Frontal cortex (tissue), 4 donors: ENCODE results near the gene ASB2. TPM values are rescaled to one million over a fixed set of nuclear protein-coding genes. Genes with fewer than 3 reads are reported as not detected.

Experiments
- DNase-seq, 2 donors: peaks; one replicate each; pipeline ENCODE4 v3.0.0; 2012; ENCODE audit warnings: low spot score in 2 of 2
- FAIRE-seq: peaks from 2 replicates; lab custom pipeline; 2012; peaks lifted over from hg19 to GRCh38; lab: Jason Lieb, UNC
- total RNA-seq: library from RNA; depleted of rRNA; stranded (reverse); fragments of >200 nt; gene quantifications from one replicate; pipeline ENCODE4 v1.2.3, GENCODE V29; 2014
- donor health status: control.
- donor health status: control.
- donor health status: control.

ASB2 gene
- under 0.01 TPM for total RNA-seq

- FAIRE-seq (no peak), DNase-seq (no peak)
Observed at GRCh38 chr14:93976477-93977057, at the start of gene ASB2. ASB2 (minus strand) TSS chr14:93976570; CDS start chr14:93964539, 12,031 bp downstream.

- FAIRE-seq (no peak), DNase-seq (no peak)
Observed at GRCh38 chr14:94025720-94026119, 49.4 kb upstream of the ASB2 start.

GRCh38 chr14:94024549-94024948 lies 48.2 kb upstream of the ASB2 start:
- FAIRE-seq (no peak), DNase-seq (no peak)

GRCh38 chr14:94022532-94023411 lies 46.4 kb upstream of the ASB2 start:
- no peak for FAIRE-seq

GRCh38 chr14:94021416-94022157 lies 45.2 kb upstream of the ASB2 start:
- FAIRE-seq (no peak), DNase-seq (no peak)

More at GRCh38 chr14:94022532-94023411, 46.4 kb upstream of the ASB2 start:
- DNase-seq, result no peak

- no peak for FAIRE-seq
- no peak for DNase-seq
Observed at GRCh38 chr14:94021001-94021400, 44.6 kb upstream of the ASB2 start.

- DNase-seq, result no peak
- no peak for FAIRE-seq
Observed at GRCh38 chr14:94020267-94020666, 43.9 kb upstream of the ASB2 start.

- DNase-seq, result no peak
- FAIRE-seq, result no peak
Observed at GRCh38 chr14:94019329-94019728, 43.0 kb upstream of the ASB2 start.

GRCh38 chr14:94018308-94018707 lies 41.9 kb upstream of the ASB2 start:
- FAIRE-seq (no peak), DNase-seq (no peak)

GRCh38 chr14:94016446-94016976 lies 40.1 kb upstream of the ASB2 start:
- DNase-seq, result no peak
- FAIRE-seq, result no peak

GRCh38 chr14:94015223-94015622 lies 38.9 kb upstream of the ASB2 start:
- DNase-seq (no peak), FAIRE-seq (no peak)

- FAIRE-seq (no peak), DNase-seq (no peak)
Observed at GRCh38 chr14:94014382-94014781, 38.0 kb upstream of the ASB2 start.

- DNase-seq, result no peak
- FAIRE-seq, result no peak
Observed at GRCh38 chr14:94011795-94012194, 35.4 kb upstream of the ASB2 start.

GRCh38 chr14:94010625-94011024 lies 34.3 kb upstream of the ASB2 start:
- no peak for FAIRE-seq
- no peak for DNase-seq

GRCh38 chr14:94009767-94010166 lies 33.4 kb upstream of the ASB2 start:
- DNase-seq, result no peak
- FAIRE-seq, result no peak

- DNase-seq (no peak), FAIRE-seq (no peak)
Observed at GRCh38 chr14:94008234-94008633, 31.9 kb upstream of the ASB2 start.

GRCh38 chr14:94005324-94006073 lies 29.1 kb upstream of the ASB2 start:
- FAIRE-seq, result no peak

GRCh38 chr14:94004015-94004414 lies 27.6 kb upstream of the ASB2 start:
- FAIRE-seq (no peak), DNase-seq (no peak)

More at GRCh38 chr14:94005324-94006073, 29.1 kb upstream of the ASB2 start:
- no peak for DNase-seq

- no peak for DNase-seq
- no peak for FAIRE-seq
Observed at GRCh38 chr14:94003397-94003796, 27.0 kb upstream of the ASB2 start.
